Measurements from ENCODE around the gene NOX3. TPM values are rescaled to one million over a fixed set of nuclear protein-coding genes. Genes with fewer than 3 reads are reported as not detected.

NOX3 gene
- total and polyA plus RNA-seq, 9 of the 15 experiments (the other 6 are each of a cell fraction or from before 2014, with no cell fraction given): not detected

DNA sequence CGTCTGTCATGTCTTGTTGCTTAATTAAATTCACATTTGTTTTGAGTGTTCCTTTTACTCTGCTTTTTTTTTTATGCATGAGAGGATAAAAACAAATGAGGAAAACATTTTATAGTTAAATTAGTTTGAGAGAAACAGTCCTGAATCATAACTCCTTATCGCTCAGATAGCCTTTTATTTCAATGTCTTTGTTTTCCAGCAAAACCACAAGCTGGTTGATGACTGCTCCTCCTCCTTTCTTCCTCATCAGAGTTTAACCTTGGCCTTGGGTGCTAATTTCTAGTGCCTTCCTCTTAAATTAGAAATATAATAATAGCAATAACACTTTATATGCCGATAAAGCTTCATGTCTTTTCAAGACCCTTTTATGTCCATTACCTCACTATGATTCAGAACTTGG is 3.1 kb downstream of the NOX3 start:
- no peak overlapping the region for H3K4me2 ChIP-seq (ENCODE audit: insufficient read depth, low read length)
- ATAC-seq: no peak
- POLR2A ChIA-PET: interaction anchor here (1.3 kb wide), 1 partner anchor 9 kb away, joined by 5 read pairs; no protein-coding TSS in a partner anchor
- in situ Hi-C loops (cut with MboI): no loop called here
- H2AFZ ChIP-seq (ENCODE audit: low read depth, low read length): no peak overlapping the region
- DNase-seq (ENCODE audit: extremely low read depth in 1 of 4, low spot score in 3 of 4): no peak
- H3K9me3 ChIP-seq (replicated peaks; ENCODE audit: control insufficient read depth, insufficient read depth, low read depth, low read length): no peaks in the 10 kb centered on the region
- no peaks in the 10 kb centered on the region for H3K79me2 ChIP-seq (ENCODE audit: control insufficient read depth, insufficient read depth, low read length)
- no peak for TF ChIP-seq FOXJ2 (tag; IDR thresholded peaks at IDR 0.05)
- TF ChIP-seq RBM25 (IDR thresholded peaks at IDR 0.05; ENCODE audit: low read depth, low read length, severe bottlenecking): no peak
- TF ChIP-seq, protein P1, sequence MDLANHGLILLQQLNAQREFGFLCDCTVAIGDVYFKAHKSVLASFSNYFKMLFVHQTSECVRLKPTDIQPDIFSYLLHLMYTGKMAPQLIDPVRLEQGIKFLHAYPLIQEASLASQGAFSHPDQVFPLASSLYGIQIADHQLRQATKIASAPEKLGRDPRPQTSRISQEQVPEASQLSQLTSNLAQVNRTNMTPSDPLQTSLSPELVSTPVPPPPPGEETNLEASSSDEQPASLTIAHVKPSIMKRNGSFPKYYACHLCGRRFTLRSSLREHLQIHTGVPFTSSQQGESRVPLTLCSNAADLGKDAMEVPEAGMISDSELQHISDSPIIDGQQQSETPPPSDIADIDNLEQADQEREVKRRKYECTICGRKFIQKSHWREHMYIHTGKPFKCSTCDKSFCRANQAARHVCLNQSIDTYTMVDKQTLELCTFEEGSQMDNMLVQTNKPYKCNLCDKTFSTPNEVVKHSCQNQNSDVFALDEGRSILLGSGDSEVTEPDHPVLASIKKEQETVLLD (IDR thresholded peaks at IDR 0.05): no peak
- TF ChIP-seq MTA3 (IDR thresholded peaks at IDR 0.05; ENCODE audit: borderline replicate concordance): no peak
- no peak for TF ChIP-seq SMC3 (conservative IDR thresholded peaks at IDR 0.05; ENCODE audit: insufficient read depth, low read depth, low read length)
- TF ChIP-seq EZH2 (IDR thresholded peaks at IDR 0.05; ENCODE audit: borderline replicate concordance, low read depth, low read length): no peak
- TF ChIP-seq ZNF324 (CRISPR knock-in tag; IDR thresholded peaks at IDR 0.05): no peak
- TF ChIP-seq, protein P2, sequence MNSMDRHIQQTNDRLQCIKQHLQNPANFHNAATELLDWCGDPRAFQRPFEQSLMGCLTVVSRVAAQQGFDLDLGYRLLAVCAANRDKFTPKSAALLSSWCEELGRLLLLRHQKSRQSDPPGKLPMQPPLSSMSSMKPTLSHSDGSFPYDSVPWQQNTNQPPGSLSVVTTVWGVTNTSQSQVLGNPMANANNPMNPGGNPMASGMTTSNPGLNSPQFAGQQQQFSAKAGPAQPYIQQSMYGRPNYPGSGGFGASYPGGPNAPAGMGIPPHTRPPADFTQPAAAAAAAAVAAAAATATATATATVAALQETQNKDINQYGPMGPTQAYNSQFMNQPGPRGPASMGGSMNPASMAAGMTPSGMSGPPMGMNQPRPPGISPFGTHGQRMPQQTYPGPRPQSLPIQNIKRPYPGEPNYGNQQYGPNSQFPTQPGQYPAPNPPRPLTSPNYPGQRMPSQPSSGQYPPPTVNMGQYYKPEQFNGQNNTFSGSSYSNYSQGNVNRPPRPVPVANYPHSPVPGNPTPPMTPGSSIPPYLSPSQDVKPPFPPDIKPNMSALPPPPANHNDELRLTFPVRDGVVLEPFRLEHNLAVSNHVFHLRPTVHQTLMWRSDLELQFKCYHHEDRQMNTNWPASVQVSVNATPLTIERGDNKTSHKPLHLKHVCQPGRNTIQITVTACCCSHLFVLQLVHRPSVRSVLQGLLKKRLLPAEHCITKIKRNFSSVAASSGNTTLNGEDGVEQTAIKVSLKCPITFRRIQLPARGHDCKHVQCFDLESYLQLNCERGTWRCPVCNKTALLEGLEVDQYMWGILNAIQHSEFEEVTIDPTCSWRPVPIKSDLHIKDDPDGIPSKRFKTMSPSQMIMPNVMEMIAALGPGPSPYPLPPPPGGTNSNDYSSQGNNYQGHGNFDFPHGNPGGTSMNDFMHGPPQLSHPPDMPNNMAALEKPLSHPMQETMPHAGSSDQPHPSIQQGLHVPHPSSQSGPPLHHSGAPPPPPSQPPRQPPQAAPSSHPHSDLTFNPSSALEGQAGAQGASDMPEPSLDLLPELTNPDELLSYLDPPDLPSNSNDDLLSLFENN (IDR thresholded peaks at IDR 0.05; ENCODE audit: low read depth in 2 of 2, low read length in 2 of 2): no peak
- TF ChIP-seq, protein P3, sequence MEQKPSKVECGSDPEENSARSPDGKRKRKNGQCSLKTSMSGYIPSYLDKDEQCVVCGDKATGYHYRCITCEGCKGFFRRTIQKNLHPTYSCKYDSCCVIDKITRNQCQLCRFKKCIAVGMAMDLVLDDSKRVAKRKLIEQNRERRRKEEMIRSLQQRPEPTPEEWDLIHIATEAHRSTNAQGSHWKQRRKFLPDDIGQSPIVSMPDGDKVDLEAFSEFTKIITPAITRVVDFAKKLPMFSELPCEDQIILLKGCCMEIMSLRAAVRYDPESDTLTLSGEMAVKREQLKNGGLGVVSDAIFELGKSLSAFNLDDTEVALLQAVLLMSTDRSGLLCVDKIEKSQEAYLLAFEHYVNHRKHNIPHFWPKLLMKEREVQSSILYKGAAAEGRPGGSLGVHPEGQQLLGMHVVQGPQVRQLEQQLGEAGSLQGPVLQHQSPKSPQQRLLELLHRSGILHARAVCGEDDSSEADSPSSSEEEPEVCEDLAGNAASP (IDR thresholded peaks at IDR 0.05): no peak
- TF ChIP-seq, protein P4, sequence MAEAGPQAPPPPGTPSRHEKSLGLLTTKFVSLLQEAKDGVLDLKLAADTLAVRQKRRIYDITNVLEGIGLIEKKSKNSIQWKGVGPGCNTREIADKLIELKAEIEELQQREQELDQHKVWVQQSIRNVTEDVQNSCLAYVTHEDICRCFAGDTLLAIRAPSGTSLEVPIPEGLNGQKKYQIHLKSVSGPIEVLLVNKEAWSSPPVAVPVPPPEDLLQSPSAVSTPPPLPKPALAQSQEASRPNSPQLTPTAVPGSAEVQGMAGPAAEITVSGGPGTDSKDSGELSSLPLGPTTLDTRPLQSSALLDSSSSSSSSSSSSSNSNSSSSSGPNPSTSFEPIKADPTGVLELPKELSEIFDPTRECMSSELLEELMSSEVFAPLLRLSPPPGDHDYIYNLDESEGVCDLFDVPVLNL (CRISPR knock-in tag; IDR thresholded peaks at IDR 0.05; ENCODE audit: low read depth): no peak
- no peaks in the 10 kb centered on the region for H3K36me3 ChIP-seq (ENCODE audit: control insufficient read depth, insufficient read depth, low read length)
- intact Hi-C loops (cut with micrococcal nuclease): no loop called here
- no peak overlapping the region for H3K4me3 ChIP-seq
- CTCF ChIA-PET (ENCODE audit: low intra/inter-chr PET ratio): no interaction called here
- H3K27ac ChIP-seq (ENCODE audit: extremely low read depth, low read depth, low read length): no peak overlapping the region
- no peak for FAIRE-seq
- H3K9ac ChIP-seq (ENCODE audit: insufficient read depth in 1 of 2, low read depth in 2 of 2, low read length in 2 of 2): no peak overlapping the region
- H4K20me1 ChIP-seq (replicated peaks; ENCODE audit: control insufficient read depth, insufficient read depth, low read length): no peaks in the 10 kb centered on the region
- no peaks in the 10 kb centered on the region for H3K9me1 ChIP-seq (ENCODE audit: control insufficient read depth, insufficient read depth, low read length)
- no TSS peak for BruUV-seq (replicated peaks)
- no peaks in the 10 kb centered on the region for H3K4me1 ChIP-seq (replicated peaks in 1 of 2; ENCODE audit: control insufficient read depth in 2 of 2, insufficient read depth in 2 of 2, low read length in 2 of 2)
- WGBS (ENCODE audit: insufficient coverage, low coverage, missing lambda C conversion rate): 0% methylated on average over 3 of the region's 3 CpGs
- H3K27me3 ChIP-seq (ENCODE audit: control insufficient read depth in 2 of 2, insufficient read depth in 2 of 2, low read length in 2 of 2): no peaks in the 10 kb centered on the region

Data from K562 (cell line).